Right cardiac atrium (tissue), 5 donors: Measurements from ENCODE around the gene LRRFIP1. TPM values are rescaled to one million over a fixed set of nuclear protein-coding genes. Genes with fewer than 3 reads are reported as not detected.
"Not testable (repeated sequence)": the region's sequence is repeated elsewhere in the genome, so short reads cannot be mapped to it uniquely, and the experiment has no call there.

Experiments used
- ATAC-seq, 2 donors: fragments of 200-7000 bp; cut with Tn5 transposase; one replicate each; pipeline versions ENCODE4 v1.8.0 to v1.9.1; 2020; ENCODE audit warnings: moderate library complexity in 2 of 2, mild to moderate bottlenecking in 1 of 2
- DNase-seq, 3 donors: peaks; one replicate each; pipeline ENCODE4 v3.0.0-alpha.2; 2020
- H3K27ac ChIP-seq: one replicate; pipeline ENCODE4 v1.5.1; 2013; ENCODE audit warnings: mild to moderate bottlenecking, low read length, control low read depth, moderate library complexity
- H3K27me3 ChIP-seq: one replicate; pipeline ENCODE4 v1.6.1; 2013; ENCODE audit not compliant: control insufficient read depth, insufficient read depth
- H3K4me1 ChIP-seq: one replicate; pipeline ENCODE4 v1.6.1; 2013; ENCODE audit warnings: low read length; ENCODE audit not compliant: control insufficient read depth, insufficient read depth
- H3K4me3 ChIP-seq: one replicate; pipeline ENCODE4 v1.5.1; 2013; ENCODE audit warnings: low read length, control low read depth
- H3K9me3 ChIP-seq: one replicate; pipeline ENCODE4 v1.6.1; 2013; ENCODE audit warnings: low read length; ENCODE audit not compliant: control insufficient read depth
- WGBS: extraction: QIAGEN DNeasy Blood & Tissue Kit; methylation state at CpG from one replicate; pipeline ENCODE4 v1.1.7; 2013; 5-methylcytosine and 5-hydroxymethylcytosine counted together
- intact Hi-C, 4 donors: fragments of 100-400 bp; cut with DNase I; formaldehyde crosslinking; loops; one replicate each; pipeline versions ENCODE4 v1.11.0 to v1.14.0; 2022 to 2023
- polyA plus RNA-seq: library from polyadenylated mRNA; stranded (reverse); fragments of 200-250 nt; gene quantifications from one replicate; pipeline ENCODE4 v1.2.3, GENCODE V29; 2013
- total RNA-seq, 4 donors: library from RNA; stranded (reverse); fragmentation: NEBNext Ultra II Directional; extraction: Animal tissue kit (Norgen Biotek cat#: 25700); gene quantifications; one replicate each; pipeline ENCODE4 v1.2.1, GENCODE V29; 2021
- donor health status: healthy with polysubstance abuse.
- donor health status: DM: no; HTN: yes; CAD: no.
- donor health status: DM: no; HTN: no; CAD: no.
- donor health status: DM: no; HTN: yes; CAD: no; lungs with severe emphysema.
- donor health status: DM: yes; HTN: yes; CAD: no.

The LRRFIP1 gene
- total and polyA plus RNA-seq, 5 donors = 61.9 to 106 (median 87.8) TPM

DNA sequence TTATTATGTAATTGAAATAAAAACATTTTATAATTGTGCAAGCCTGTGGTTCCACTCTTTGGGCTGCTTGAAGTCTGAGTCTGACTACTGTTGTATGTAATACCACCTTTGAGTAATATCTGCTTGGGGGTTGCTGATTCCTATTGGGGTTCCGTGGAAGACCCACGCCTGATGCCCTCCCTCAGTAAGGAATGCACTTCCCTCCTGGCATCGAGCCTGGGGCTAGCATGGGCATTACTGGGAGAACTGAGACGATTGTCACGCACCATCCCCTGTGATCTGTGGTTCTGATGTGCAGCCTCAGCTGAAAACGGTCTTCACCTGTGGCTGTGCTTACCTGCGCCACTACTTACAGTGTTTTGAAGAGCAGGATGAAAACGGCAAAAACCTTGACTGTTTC lies 138.5 kb downstream of the LRRFIP1 start:
- H3K4me3 ChIP-seq = no peak overlapping the region
- no peaks in the 10 kb centered on the region for H3K27me3 ChIP-seq
- peak in 1 of 3 donors; percentile 58 for DNase-seq
- no peaks in the 10 kb centered on the region for H3K9me3 ChIP-seq
- intact Hi-C loops = no loop called here
- peak overlapping the region; percentile 54 for H3K27ac ChIP-seq
- no peaks in the 10 kb centered on the region for H3K4me1 ChIP-seq
- WGBS = 75% methylated on average over 8 of the region's 8 CpGs
- peak; percentile 10 to 17 for ATAC-seq

- Histone ChIP-seq H3K9me3 (no peaks in the 10 kb centered on the region), H3K27me3 (no peaks in the 10 kb centered on the region), H3K27ac (no peak overlapping the region), H3K4me1 (no peaks in the 10 kb centered on the region), H3K4me3 (no peak overlapping the region)
- WGBS = 47% methylated on average over 2 of the region's 2 CpGs
- no peak for DNase-seq
- intact Hi-C loops = no loop called here
- ATAC-seq = no peak
Observed at GRCh38 chr2:237766340-237766739, 139.0 kb downstream of the LRRFIP1 start.

GRCh38 chr2:237772513-237772912 lies 145.1 kb downstream of the LRRFIP1 start:
- H3K27ac ChIP-seq = peak overlapping the region; percentile 43
- H3K9me3 ChIP-seq = no peaks in the 10 kb centered on the region
- no peaks in the 10 kb centered on the region for H3K4me1 ChIP-seq
- intact Hi-C loops = no loop called here
- H3K27me3 ChIP-seq = no peaks in the 10 kb centered on the region
- no peak overlapping the region for H3K4me3 ChIP-seq
- ATAC-seq (peak; percentile 26 to 39), DNase-seq (no peak)
- whole genome bisulfite sequencing = 81% methylated on average over 3 of the region's 3 CpGs

GRCh38 chr2:237773826-237774225 lies 146.4 kb downstream of the LRRFIP1 start:
- Histone ChIP-seq H3K27ac (peak overlapping the region; percentile 81), H3K27me3 (no peaks in the 10 kb centered on the region), H3K4me1 (no peaks in the 10 kb centered on the region), H3K4me3 (no peak overlapping the region), H3K9me3 (no peaks in the 10 kb centered on the region)
- intact Hi-C loops = no loop called here
- WGBS = 67% methylated on average over 15 of the region's 15 CpGs
- ATAC-seq (peak; percentile 63 to 67), DNase-seq (peak in 1 of 3 donors; percentile 66)

- WGBS = 82% methylated on average over 13 of the region's 13 CpGs
- Histone ChIP-seq H3K27me3 (no peaks in the 10 kb centered on the region), H3K27ac (no peak overlapping the region), H3K4me3 (no peak overlapping the region), H3K9me3 (no peaks in the 10 kb centered on the region), H3K4me1 (no peaks in the 10 kb centered on the region)
- intact Hi-C loops = no loop called here
- DNase-seq (peak in 1 of 3 donors; percentile 63), ATAC-seq (peak; percentile 75 to 79)
Observed at GRCh38 chr2:237774811-237775553, 147.6 kb downstream of the LRRFIP1 start.

DNA sequence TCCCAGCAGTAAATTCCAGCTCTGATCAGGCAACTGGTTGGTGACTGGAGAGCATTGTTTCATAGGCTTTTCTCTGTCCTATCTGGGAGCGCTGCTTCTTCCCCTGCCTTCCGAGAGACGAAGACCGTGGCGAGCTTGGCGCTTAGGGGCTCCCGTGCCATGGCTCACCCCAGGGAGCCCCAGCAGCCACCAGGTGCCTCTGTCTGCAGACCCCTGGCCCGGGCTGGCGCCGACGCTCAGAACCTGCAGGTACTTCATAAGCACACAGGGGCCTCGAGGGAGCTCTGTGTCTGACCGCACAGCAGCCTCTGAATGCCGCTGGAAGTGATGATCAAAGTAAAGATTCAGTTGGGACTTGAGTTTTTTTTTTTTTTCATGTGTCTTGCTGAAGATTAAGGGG lies 152.1 kb downstream of the LRRFIP1 start:
- Histone ChIP-seq H3K9me3 (no peaks in the 10 kb centered on the region), H3K27me3 (no peaks in the 10 kb centered on the region), H3K4me1 (no peaks in the 10 kb centered on the region), H3K27ac (no peak overlapping the region), H3K4me3 (no peak overlapping the region)
- DNase-seq = no peak
- 95% methylated on average over 14 of the region's 14 CpGs for WGBS
- no peak for ATAC-seq
- intact Hi-C loops = no loop called here

DNA sequence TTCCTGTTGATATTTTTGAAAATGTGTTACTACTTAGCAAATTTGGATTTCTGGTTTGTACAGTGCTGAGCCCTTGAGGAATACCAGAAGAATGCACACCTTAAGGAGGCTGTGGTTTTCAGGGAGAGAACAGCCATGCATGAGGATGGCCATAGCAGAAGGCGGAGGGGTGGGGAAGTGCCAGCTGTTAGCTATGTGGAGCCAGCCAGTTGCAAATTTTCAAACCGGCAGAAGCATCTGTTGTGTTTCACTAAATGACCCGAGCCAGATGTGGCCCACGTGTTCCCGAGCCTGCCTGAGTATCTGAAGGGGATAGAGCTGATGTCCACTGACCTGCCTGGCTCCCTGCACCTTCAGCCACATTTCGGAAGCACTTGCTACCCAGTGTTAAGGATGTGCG lies 154.8 kb downstream of the LRRFIP1 start:
- Histone ChIP-seq H3K27ac (no peak overlapping the region), H3K4me1 (no peaks in the 10 kb centered on the region), H3K9me3 (no peaks in the 10 kb centered on the region), H3K4me3 (no peak overlapping the region), H3K27me3 (no peaks in the 10 kb centered on the region)
- intact Hi-C loops = no loop called here
- DNase-seq (no peak), ATAC-seq (peak in 1 of 2 donors; percentile 28)
- 79% methylated on average over 7 of the region's 7 CpGs for WGBS

GRCh38 chr2:237783678-237784077 lies 156.3 kb downstream of the LRRFIP1 start:
- DNase-seq, intact Hi-C loops, H3K9me3 ChIP-seq, H3K27ac ChIP-seq, ATAC-seq, H3K27me3 ChIP-seq, H3K4me3 ChIP-seq, H3K4me1 ChIP-seq: not testable (repeated sequence)
- 97% methylated on average over 2 of the region's 5 CpGs for WGBS

DNA sequence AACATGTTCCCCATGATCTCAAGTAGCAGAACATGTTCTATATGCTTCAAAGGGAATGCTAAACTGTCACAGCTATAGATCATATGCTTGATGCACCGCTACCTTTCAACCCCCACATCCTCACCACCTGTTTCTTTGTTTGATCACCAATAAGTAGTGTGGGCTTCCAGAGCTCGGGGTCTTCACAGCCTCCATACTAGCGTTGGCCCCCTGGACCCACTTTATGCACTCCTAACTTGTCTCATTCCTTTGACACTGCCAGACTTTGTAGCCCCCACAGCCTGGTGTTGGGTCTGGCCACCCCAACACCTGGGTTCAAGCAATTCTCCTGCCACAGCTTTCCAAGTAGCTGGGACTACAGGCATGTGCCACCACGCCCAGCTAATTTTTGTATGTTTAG lies 159.5 kb downstream of the LRRFIP1 start:
- intact Hi-C loops = no loop called here
- no peaks in the 10 kb centered on the region for H3K27me3 ChIP-seq
- ATAC-seq = no peak
- no peak for DNase-seq
- WGBS = 96% methylated on average over 4 of the region's 4 CpGs
- no peak overlapping the region for H3K4me3 ChIP-seq
- H3K27ac ChIP-seq = no peak overlapping the region
- H3K9me3 ChIP-seq = no peaks in the 10 kb centered on the region
- no peaks in the 10 kb centered on the region for H3K4me1 ChIP-seq

DNA sequence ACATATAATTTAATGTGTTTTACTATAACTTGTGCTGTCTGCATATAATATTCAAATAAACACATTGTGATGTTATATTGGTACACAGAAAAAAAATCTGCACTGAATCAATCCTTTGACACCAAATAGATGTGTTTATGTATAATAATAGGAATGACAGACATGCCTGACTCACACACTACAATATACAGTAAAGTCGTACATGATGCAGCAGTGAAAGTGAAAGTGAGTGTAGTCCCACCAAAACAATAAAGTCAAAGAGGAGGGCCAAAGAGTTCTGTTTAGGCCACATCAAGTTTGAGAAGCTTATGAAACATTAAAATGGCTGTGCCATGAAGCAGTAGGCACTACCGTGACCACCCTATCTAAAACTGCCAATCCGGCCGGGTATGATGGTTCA lies 163.0 kb downstream of the LRRFIP1 start:
- 85% methylated on average over 4 of the region's 4 CpGs for WGBS
- Histone ChIP-seq H3K9me3 (no peaks in the 10 kb centered on the region), H3K4me3 (no peak overlapping the region), H3K27me3 (no peaks in the 10 kb centered on the region), H3K4me1 (no peaks in the 10 kb centered on the region), H3K27ac (no peak overlapping the region)
- DNase-seq (no peak), ATAC-seq (no peak)
- intact Hi-C loops = no loop called here

GRCh38 chr2:237791977-237792727 lies 164.8 kb downstream of the LRRFIP1 start:
- no peak for DNase-seq
- Histone ChIP-seq H3K4me3 (no peak overlapping the region), H3K4me1 (no peaks in the 10 kb centered on the region), H3K9me3 (no peaks in the 10 kb centered on the region), H3K27me3 (no peaks in the 10 kb centered on the region), H3K27ac (no peak overlapping the region)
- intact Hi-C loops = no loop called here
- no peak for ATAC-seq
- 73% methylated on average over 6 of the region's 6 CpGs for WGBS
